ENCODE data around the gene RPTOR.

- no peak for TF ChIP-seq POLR2A (IDR thresholded peaks at IDR 0.05)
- TF ChIP-seq CTCF (IDR thresholded peaks at IDR 0.05 in 4 of 5, conservative IDR thresholded peaks at IDR 0.05 in 1 of 5) = no peak
Observed at GRCh38 chr17:80768936-80769335, 224.3 kb downstream of the RPTOR start.

All from gastrocnemius medialis (tissue), 4 donors.